ENCODE measurements around the gene IGLL5. TPM values are rescaled to one million over a fixed set of nuclear protein-coding genes. Genes with fewer than 3 reads are reported as not detected.

IGLL5 gene
- total and polyA plus RNA-seq, 2 experiments from 2014 or later = not detected

DNA sequence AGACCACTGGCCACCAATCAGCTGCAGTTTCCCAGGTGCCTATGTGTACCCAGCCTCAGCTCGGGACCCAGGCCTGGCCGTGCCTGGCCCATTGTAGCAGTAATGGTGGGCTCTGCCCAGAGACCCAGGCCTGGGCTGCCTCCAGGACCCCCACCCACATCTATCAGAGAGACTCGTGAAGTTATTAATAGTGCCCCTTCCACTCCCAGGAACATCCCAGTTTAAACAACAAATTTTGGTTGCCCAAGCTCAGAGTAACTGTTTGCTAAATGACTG is 42.5 kb downstream of the IGLL5 start:
- DNase-seq (ENCODE audit: low read depth in 1 of 2, low spot score in 1 of 2) = no peak

GRCh38 chr22:22930571-22931556 is 43.2 kb downstream of the IGLL5 start:
- TF ChIP-seq, protein P1, sequence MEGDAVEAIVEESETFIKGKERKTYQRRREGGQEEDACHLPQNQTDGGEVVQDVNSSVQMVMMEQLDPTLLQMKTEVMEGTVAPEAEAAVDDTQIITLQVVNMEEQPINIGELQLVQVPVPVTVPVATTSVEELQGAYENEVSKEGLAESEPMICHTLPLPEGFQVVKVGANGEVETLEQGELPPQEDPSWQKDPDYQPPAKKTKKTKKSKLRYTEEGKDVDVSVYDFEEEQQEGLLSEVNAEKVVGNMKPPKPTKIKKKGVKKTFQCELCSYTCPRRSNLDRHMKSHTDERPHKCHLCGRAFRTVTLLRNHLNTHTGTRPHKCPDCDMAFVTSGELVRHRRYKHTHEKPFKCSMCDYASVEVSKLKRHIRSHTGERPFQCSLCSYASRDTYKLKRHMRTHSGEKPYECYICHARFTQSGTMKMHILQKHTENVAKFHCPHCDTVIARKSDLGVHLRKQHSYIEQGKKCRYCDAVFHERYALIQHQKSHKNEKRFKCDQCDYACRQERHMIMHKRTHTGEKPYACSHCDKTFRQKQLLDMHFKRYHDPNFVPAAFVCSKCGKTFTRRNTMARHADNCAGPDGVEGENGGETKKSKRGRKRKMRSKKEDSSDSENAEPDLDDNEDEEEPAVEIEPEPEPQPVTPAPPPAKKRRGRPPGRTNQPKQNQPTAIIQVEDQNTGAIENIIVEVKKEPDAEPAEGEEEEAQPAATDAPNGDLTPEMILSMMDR (IDR thresholded peaks at IDR 0.05; ENCODE audit: low read depth, low read length) = no peak
- Histone ChIP-seq H3K27me3 (no peaks in the 10 kb centered on the region), H3K9me3 (ENCODE audit: low read depth) (no peaks in the 10 kb centered on the region), H3K27ac (no peak overlapping the region), H3K4me1 (ENCODE audit: low read depth) (no peaks in the 10 kb centered on the region), H3K36me3 (no peaks in the 10 kb centered on the region), H3K4me3 (no peak overlapping the region)
- DNase-seq (ENCODE audit: low read depth in 1 of 2, low spot score in 1 of 2) = no peak

More for the DNA sequence above, 42.5 kb downstream of the IGLL5 start:
- Histone ChIP-seq H3K27me3 (no peaks in the 10 kb centered on the region), H3K4me1 (ENCODE audit: low read depth) (no peaks in the 10 kb centered on the region), H3K27ac (no peak overlapping the region), H3K9me3 (ENCODE audit: low read depth) (no peaks in the 10 kb centered on the region), H3K36me3 (no peaks in the 10 kb centered on the region), H3K4me3 (no peak overlapping the region)
- TF ChIP-seq, protein P1 (IDR thresholded peaks at IDR 0.05; ENCODE audit: low read depth, low read length) = no peak

GRCh38 chr22:22931557-22932270 is 44.1 kb downstream of the IGLL5 start:
- Histone ChIP-seq H3K4me3 (no peak overlapping the region), H3K9me3 (ENCODE audit: low read depth) (no peaks in the 10 kb centered on the region), H3K4me1 (ENCODE audit: low read depth) (no peaks in the 10 kb centered on the region), H3K36me3 (no peaks in the 10 kb centered on the region), H3K27ac (no peak overlapping the region), H3K27me3 (no peaks in the 10 kb centered on the region)
- TF ChIP-seq, protein P1 (IDR thresholded peaks at IDR 0.05; ENCODE audit: low read depth, low read length) = no peak
- no peak for DNase-seq (ENCODE audit: low read depth in 1 of 2, low spot score in 1 of 2)

DNA sequence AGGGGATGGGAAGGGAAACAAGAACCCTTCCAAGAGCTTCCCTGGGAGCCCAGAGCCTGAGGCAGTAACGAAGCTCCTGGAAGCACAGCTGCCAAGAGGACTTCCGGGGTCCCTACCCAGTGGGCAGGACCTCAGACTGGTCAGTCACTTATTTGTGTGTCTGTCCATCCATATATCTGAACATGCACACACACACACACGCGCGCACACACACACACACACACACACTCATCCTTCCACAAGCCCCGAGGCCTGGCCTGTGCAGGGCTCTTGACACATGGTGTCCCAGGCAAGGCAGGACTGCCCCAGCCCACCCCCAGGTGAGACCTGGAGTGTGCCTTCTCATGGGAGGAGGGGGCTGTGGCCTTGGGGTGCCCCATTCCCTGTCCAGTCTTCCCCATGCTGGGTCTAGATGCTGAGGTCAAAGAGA is 44.9 kb downstream of the IGLL5 start:
- Histone ChIP-seq H3K9me3 (ENCODE audit: low read depth) (no peaks in the 10 kb centered on the region), H3K4me3 (no peak overlapping the region), H3K27ac (no peak overlapping the region), H3K36me3 (no peaks in the 10 kb centered on the region), H3K4me1 (ENCODE audit: low read depth) (no peaks in the 10 kb centered on the region), H3K27me3 (no peaks in the 10 kb centered on the region)
- no peak for DNase-seq (ENCODE audit: low read depth in 1 of 2, low spot score in 1 of 2)
- TF ChIP-seq, protein P1 (IDR thresholded peaks at IDR 0.05; ENCODE audit: low read depth, low read length) = no peak

DNA sequence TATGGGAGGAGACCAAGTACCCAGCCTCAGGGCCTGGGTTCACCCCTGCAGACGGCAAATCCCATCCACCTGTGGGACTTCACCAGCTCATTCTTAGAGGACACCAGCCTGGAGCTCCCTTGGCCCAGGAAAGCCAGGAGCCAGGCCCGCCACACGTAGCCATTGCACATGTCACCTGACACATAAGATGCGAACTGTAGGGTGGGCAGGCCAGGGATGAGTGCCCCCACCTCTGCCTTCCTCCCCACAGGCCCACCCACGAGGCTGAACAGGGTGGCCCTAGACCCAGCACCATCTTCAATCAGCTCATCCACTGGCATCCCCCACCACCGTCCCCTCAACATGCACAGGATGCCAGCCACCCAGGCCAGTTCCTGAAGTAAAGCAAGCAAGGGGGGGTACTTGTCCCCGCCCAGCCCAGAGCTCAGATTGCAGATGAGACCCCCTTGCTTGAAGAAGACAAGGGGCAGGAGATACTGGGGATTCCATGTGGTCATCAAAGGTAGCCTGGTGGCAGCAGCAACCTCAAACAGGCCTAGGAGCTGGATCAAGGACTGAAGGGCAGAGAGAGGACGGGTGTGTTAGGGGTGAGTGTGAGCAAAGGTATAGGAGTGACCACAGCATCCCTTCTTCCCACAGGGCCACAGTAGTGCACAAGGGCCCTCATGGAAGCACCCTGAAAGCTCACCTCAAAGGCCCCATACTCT is 45.6 kb downstream of the IGLL5 start:
- H3K9me3 ChIP-seq (ENCODE audit: low read depth) = no peaks in the 10 kb centered on the region
- H3K4me3 ChIP-seq = no peak overlapping the region
- H3K27ac ChIP-seq = no peak overlapping the region
- TF ChIP-seq, protein P1 (IDR thresholded peaks at IDR 0.05; ENCODE audit: low read depth, low read length) = no peak
- no peaks in the 10 kb centered on the region for H3K36me3 ChIP-seq
- no peaks in the 10 kb centered on the region for H3K4me1 ChIP-seq (ENCODE audit: low read depth)
- H3K27me3 ChIP-seq = no peaks in the 10 kb centered on the region
- DNase-seq (ENCODE audit: low read depth in 1 of 2, low spot score in 1 of 2) = no peak
